Stimulated activated CD8-positive, alpha-beta memory T cell treated with anti-CD3 and anti-CD28 coated beads, Interleukin-15, amount 100 ng/mL, for 48 hours (primary cell): ENCODE data around the gene RNF43.
A peak's percentile ranks its signal among the peaks of the same experiment; 100 is the strongest.
"Not testable (repeated sequence)": the region's sequence is repeated elsewhere in the genome, so short reads cannot be mapped to it uniquely, and the experiment has no call there.

ENCODE experiments used
- DNase-seq, 2 donors: peaks; one replicate each; pipeline ENCODE4 v3.0.0-alpha.2; 2020; ENCODE audit warnings: low read depth in 2 of 2

Gene RNF43

GRCh38 chr17:58409432-58409831 is 7.9 kb downstream of the RNF43 start:
- no peak for DNase-seq

DNA sequence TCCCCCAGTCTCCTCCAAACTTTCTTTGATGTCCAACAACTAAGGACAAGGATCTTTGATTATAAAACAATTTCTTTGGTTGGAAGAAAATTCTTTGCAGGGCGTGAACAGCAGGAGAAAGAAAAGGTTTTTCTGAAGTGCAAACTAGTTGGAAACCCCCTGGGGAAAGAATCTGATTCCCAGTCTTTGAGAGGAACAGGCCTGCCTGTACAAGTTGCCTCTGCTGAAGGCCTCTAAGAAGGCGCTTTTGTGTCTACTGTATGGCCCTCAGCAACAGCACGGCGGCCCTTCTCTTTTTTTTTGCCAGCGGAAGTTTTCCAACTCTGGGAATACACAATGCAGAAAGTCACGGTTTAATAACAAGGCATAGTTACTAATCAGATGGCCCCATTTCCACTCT is 14.0 kb downstream of the RNF43 start:
- DNase-seq: no peak

GRCh38 chr17:58402679-58403078 is 14.7 kb downstream of the RNF43 start:
- no peak for DNase-seq

DNA sequence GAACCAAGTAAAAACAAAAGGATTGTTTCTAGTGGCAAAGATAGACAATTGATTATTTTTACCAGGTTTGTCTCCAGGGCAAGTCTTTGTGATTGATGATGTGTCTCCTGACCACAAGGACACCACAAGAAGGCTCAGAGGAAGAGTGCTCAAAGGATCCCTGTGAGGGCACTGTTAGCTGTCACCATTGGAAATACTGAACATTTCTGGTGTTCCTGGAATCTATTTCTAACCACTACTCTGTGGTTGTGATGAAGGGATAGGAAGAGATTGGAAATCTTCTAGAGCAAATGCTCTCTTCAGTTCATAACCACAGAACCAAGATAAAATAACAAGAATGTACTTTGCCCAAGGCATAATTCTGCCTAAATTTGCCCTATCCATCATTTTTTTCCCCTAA is 15.3 kb downstream of the RNF43 start:
- peak in 1 of 2 donors; percentile 17 for DNase-seq

DNA sequence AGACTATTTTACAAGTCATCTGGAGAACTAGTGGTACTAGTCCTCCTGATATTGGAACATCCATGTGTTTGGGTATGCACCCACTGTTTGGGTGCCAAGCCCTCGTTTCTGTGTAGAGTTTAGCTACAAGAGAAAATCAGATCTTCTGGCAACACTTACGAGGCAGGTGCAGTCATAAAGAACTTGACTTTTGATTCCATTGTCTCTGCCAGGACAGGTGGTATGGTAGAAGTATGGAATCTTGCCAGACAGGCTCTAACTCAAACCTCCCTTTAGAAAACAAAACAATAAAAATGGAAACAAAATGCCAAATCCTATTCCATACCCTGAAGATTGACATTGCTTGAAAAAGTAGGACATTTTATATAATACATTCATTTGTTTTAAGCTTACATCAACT is 16.0 kb downstream of the RNF43 start:
- no peak for DNase-seq

DNA sequence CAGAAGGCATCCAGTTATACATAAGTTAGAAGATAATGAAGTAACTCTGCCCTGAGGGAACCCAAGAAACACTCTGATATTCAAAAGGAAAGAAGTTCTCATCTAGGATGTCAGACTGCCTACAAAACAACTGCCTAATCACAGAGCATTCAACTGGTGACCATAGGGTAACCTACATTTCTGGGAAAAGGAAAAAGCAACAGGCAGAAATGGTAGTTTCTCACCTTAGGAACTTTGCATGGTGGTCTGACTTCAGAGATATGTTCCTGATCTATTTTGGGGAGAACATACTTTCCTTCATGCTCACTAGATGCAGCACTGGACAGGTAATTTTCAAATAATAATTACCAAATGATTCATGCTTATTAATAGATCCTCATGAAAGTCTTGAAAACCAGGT is 16.5 kb downstream of the RNF43 start:
- DNase-seq: no peak

DNA sequence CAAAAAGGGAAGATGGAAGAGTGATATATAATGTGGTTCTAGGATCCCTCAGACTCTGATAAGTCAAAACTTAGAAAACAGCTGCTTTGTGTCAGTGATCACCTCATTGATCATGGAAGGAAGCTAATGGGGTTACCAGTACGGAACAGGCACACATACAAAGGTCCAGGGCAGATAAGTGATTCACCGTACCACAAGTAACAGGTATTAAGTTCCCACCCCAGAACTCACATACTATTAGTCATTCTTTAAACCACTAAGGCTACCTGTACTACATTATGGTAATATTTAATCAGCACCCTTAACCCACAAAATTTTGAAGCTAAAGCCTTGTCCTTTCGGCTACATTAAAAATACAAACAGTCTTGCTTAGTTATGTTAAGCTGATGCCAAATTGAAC is 17.4 kb downstream of the RNF43 start:
- no peak for DNase-seq

DNA sequence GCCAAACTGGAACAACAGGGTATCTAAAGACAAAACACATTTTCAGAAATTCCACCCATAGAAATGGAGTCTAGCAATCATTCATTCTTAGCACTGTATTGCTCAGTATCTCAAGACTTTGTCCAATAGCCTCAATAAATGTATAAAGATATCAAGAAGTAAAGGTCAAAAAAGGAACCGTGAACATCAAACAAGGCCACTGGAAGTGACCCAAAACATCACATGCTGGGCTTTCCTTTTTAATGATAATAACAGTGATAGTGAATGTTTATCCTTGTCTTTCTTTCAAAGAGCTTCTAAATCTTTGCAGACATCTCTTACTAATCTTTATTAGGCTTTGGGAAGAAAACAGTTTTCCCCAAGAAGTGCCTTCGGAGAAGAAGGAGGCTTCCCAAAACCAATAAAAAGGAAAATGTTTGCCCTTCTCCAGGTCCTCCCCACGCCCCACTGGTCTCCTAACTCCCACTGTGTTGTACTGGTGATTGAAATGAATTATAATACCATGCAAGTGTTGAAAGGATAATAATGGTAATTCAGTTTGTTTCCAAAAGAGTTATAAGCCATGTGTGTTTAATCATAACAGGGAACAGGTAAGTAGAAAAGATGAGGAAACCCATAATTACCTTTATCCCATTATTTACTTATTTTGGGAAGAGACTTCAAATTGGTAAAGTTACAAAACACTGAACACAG is 18.6 kb downstream of the RNF43 start:
- no peak for DNase-seq

DNA sequence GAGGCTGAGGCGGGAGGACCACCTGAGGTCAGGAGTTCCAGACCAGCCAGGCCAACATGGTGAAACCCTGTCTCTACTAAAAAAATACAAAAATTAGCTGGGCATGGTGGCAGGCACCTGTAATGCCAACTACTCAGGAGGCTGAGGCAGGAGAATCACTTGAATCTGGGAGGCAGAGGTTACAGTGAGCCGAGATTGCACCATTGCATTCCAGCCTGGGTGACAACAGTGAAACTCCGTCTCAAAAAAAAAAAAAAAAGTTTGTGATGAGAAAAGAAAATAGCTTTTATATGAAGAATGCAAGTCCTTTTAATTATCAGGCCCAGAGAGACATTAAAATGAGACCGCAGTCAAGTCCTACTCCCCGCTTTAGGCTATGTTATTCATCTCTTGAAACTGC is 19.9 kb downstream of the RNF43 start:
- not testable (repeated sequence) for DNase-seq

- DNase-seq: no peak
These were observed 21.2 kb downstream of the RNF43 start for GRCh38 chr17:58396173-58396572.

DNA sequence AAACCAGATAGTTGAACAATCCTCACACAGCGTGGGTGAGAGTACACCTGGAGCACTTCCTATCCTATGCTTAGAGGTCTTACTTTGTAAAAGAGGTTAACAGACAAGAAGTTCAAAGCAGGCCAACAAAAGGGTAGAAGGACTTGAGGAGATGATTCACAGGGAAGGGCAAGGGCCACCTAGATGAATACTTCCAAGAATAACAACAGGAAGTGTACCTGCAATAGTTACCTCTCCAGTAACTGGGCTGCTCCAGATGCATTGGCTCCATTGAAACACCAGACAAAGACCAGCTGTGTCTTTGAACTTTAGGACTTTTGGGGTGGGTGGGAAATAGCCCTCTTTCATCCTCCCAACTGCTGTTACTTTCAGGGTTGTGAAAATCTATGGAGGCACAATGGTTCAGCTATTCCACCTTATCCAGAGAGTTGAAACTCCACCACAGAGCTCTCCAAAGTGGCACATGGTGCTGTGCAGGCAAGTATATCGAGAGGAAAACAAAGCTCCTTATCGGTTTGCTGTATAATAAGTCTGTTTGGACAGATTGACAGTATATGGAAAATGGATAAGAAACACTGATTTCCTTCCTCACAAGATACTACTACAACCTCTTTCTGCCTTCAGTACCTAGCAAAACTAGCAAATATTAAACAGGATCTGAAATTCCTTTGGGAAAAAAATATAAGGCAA is 22.7 kb downstream of the RNF43 start:
- no peak for DNase-seq

GRCh38 chr17:58391302-58391984 is 25.9 kb downstream of the RNF43 start:
- DNase-seq: no peak

- no peak for DNase-seq
These were observed 26.4 kb downstream of the RNF43 start for GRCh38 chr17:58390884-58391283.

DNA sequence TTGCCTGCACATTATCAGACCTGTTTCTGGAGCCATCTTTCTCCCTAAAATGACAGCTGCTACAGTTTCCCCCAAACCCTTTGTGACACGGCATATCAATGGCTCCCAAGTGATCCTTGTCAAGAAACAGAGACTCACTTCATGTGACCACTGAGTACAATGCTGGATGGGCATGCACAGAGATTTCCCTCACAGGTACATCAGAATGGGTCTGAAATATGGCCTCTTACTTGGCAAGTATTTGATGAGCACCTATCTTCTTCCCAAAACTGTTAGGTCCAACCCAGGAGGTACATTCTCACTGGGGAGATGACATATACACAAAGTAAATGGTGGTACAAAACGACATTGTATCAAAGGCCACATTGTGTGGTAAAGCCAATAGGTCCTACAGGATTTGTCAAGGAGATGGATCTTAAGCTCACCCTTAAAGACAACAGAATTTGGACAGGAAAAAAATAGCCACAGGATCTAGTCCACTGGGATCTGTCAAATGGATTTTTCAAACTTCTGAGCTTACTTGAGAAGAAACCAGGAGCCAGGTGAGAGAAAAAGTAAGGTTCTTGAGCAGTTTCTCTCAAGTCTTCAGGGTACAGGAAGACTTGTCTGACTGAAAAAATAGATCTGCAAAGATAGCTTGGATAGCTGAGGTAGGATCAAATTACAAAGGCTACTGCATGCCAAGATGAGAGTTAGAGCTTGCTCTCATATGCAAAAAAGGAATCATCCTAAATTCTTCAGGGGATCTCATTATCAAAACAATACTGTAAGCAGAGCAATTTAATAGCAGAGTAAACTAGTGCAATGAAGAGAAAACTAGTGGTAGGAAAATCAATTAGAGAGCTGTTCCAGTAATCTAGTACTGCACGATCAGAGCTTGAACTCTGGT is 28.8 kb downstream of the RNF43 start:
- no peak for DNase-seq

DNA sequence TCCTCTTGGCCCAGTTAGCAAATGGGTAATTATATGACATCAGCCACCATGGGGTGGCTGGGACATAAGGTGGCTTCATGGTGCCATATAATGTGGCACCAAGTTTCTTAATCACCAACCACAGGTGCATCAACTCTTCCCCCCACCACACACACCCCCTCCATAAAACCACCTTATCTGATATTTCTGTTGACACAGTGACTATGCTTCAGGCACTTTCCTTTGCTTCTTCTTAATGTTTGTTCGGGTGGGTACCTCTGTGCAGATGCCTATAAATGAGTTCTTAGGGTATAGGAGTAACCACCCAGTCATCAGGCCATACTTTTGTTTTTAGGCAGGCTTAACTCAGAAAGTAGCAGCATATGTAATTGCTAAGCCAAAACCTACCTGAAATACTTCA is 29.5 kb downstream of the RNF43 start:
- DNase-seq: peak in 1 of 2 donors; percentile 34

DNA sequence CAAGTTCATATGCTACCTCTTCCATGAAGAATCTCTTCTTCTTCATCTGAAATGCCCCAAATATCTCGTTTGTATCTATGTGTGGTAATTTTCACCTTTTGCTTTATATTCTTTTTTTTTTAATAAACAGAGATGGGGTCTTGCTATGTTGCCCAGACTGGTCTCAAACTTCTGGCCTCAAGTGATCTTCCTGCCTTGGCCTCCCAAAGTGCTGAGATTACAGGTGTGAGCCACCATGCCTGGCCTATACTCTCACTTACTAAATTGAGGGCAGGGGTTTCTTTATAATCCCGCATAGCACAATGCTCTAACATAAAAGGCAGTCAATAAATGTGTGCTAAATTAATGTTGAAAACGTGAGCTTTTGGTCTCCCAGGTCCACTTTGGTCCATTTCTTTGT is 30.6 kb downstream of the RNF43 start:
- no peak for DNase-seq

DNA sequence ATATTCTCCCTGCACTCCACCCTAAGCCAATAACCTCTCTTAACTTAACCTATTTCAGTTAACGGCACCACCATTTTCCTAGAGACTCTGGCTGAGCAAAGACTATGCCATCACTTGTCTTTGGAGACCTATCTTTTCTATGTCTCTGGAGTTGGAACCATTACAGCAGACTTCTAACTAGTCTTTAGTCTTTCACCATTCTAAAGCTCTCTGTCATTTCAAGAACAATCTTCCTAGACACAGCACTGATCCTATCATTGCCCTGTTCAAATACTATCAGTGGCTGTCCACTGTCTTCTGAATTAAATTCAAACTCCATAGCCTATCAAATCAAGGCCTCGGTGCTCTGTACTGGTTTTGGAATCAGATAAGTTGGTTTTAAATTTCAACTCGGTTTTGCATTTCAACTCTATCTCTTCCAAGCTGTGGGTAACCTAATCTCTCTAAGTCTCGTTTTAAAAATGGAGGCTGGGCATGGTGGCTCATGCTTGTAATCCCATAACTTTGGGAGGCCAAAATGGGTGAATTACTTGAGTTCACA is 31.9 kb downstream of the RNF43 start:
- DNase-seq: no peak

DNA sequence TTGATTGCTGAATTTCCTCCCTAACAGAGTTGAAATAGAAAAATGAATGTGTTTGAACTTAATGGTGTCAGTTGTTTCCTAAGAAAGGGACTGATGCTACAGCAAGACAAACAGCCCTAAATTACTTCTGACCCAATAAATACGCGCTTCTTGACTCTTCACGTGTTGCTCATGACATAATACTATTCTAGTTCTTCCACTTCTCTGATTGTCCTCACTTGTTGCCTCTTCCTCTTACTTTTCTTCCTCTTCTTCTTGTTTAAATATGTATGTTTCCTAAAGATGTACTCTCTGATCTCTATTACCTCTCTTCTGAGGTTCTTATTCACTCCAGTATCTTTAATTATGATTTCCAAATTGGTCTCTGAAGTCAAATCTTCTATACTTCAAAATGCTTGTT is 32.4 kb downstream of the RNF43 start:
- no peak for DNase-seq

GRCh38 chr17:58383892-58384462 is 33.4 kb downstream of the RNF43 start:
- no peak for DNase-seq

DNA sequence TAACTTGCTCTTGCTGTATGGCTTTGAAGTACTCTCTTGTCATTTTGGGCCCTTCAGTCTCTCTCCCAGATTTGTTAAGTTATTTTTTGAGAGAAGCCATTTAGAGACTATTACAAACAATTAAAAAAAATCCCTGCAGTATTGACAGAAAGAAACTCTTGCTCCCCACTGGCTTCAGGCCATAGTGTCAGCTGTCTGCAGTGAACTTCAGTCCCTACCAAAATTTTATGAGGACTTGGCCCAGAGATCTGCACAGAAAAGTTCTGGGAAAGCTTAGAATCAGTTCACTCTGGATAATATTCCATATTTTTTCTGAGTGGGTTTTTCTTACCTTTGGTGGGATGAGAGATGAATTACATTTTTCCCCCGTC is 34.5 kb downstream of the RNF43 start:
- DNase-seq: no peak

DNA sequence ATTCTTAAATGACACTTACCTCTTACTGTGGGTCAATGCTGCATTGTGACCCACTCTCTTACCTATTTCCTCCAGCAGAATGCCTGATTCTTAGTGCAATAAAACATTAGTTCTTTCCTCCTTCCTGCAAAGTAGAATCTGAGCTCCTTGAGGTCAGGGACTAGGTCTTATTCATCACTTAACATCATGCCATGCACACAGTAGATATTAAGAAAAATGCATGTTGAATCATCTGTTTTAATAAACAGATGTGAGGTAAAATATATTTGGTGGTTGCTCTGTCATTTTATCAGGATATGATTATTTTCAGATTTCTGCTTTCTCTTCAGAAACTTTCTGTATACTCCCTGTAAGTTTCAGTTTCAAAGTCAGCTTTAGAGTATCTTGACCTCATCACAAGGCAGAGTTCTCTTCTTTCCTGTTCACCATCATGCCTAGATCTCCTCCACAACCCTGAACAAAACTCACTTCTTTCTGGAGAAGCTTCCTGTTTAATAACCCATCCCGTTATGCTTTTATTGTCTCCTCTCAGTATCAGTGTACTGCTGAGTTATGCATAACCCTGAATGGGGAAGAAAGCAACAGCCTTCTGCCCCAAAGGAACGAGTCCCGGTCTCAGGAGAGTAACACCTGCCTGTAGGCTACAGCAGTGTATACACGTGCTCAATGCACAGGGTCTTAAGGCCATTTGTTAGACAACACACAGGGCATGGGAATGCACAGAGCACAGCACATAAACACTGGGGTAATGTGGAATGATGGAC is 35.0 kb downstream of the RNF43 start:
- DNase-seq: no peak
